Body of pancreas (tissue), 4 donors: ENCODE measurements around the gene EXOC3L2. TPM values are rescaled to one million over a fixed set of nuclear protein-coding genes. Genes with fewer than 3 reads are reported as not detected.

Experiments
- ATAC-seq: fragments of 150-250 bp; one replicate; pipeline ENCODE4 v1.9.1; 2016
- DNase-seq, 4 donors: peaks; one replicate each; pipeline ENCODE4 v3.0.0-alpha.2; 2019
- H3K27ac ChIP-seq, 4 donors: fragments of 200-600 bp; sonication (generic); 1 replicate in 3 of 4; 2 replicates in 1 of 4; pipeline versions ENCODE4 v1.5.1 to v1.6.1; 2016 to 2019; ENCODE audit warnings: mild to moderate bottlenecking in 1 of 4, mixed read lengths in 1 of 4, moderate library complexity in 1 of 4
- H3K27me3 ChIP-seq, 2 donors: fragments of 200-600 bp; sonication (generic); one replicate each; pipeline ENCODE4 v1.6.0; 2016; ENCODE audit warnings: mild to moderate bottlenecking in 1 of 2
- H3K36me3 ChIP-seq, 2 donors: fragments of 200-600 bp; sonication (generic); replicated peaks in 1 of 2; 2 replicates each; pipeline ENCODE4 v1.5.1; 2016; ENCODE audit warnings: low read depth in 2 of 2; ENCODE audit not compliant: insufficient read depth in 1 of 2
- H3K4me1 ChIP-seq: fragments of 200-600 bp; sonication (generic); one replicate; pipeline ENCODE4 v1.6.0; 2016
- H3K4me3 ChIP-seq, 2 donors: fragments of 200-600 bp; sonication (generic); 1 replicate in 1 of 2; 2 replicates in 1 of 2; pipeline ENCODE4 v1.5.1; 2016 to 2019
- H3K9me3 ChIP-seq, 3 donors: fragments of 200-600 bp; sonication (generic); 1 replicate in 2 of 3; 2 replicates in 1 of 3; pipeline ENCODE4 v1.5.1; 2016
- CTCF ChIP-seq, 7 experiments: fragments of 450-650 bp in 4 of 7; fragments of 200-600 bp in 3 of 7; sonication (generic) in 3 of 7; IDR thresholded peaks; one replicate each; pipeline ENCODE4 v1.5.1; 2016 to 2019; ENCODE audit warnings: antibody characterized with exemption in 7 of 7
- POLR2A ChIP-seq, 3 donors: fragments of 450-650 bp; IDR thresholded peaks; one replicate each; pipeline ENCODE4 v1.6.1; 2016; ENCODE audit warnings: antibody characterized with exemption in 3 of 3, mild to moderate bottlenecking in 2 of 3
- WGBS, 2 donors: methylation state at CpG; one replicate each; pipeline ENCODE4 v1.1.5; 2017; 5-methylcytosine and 5-hydroxymethylcytosine counted together
- intact Hi-C: fragments of 100-400 bp; cut with DNase I; formaldehyde crosslinking; loops from one replicate; pipeline ENCODE4 v1.15.1; 2023
- total RNA-seq, 2 donors: library from RNA; depleted of rRNA; stranded (reverse); fragments of >200 nt; gene quantifications; one replicate each; pipeline ENCODE4 v1.1.0, GENCODE V29; 2016

The EXOC3L2 gene
- total RNA-seq, 2 donors from 2014 or later = 4.2 to 6.9 TPM

- TF ChIP-seq POLR2A (IDR thresholded peaks at IDR 0.05) = no peak
- TF ChIP-seq CTCF (IDR thresholded peaks at IDR 0.05) = no peak
- ATAC-seq (no peak), DNase-seq (no peak)
- H3K4me1 ChIP-seq = peaks cover 5% of the 10 kb centered on the region
- H3K4me3 ChIP-seq = no peak overlapping the region
- WGBS, 2 donors = 85 to 93% methylated on average over 8 to 10 of the region's 10 CpGs
- no peaks in the 10 kb centered on the region for H3K9me3 ChIP-seq
- peaks cover 0 to 8% of the 10 kb centered on the region in 2 donors for H3K36me3 ChIP-seq
- no peaks in the 10 kb centered on the region for H3K27me3 ChIP-seq
- H3K27ac ChIP-seq = no peak overlapping the region
- intact Hi-C loops = no loop called here
Observed at GRCh38 chr19:45278087-45278486, 32.9 kb upstream of the EXOC3L2 start.

DNA sequence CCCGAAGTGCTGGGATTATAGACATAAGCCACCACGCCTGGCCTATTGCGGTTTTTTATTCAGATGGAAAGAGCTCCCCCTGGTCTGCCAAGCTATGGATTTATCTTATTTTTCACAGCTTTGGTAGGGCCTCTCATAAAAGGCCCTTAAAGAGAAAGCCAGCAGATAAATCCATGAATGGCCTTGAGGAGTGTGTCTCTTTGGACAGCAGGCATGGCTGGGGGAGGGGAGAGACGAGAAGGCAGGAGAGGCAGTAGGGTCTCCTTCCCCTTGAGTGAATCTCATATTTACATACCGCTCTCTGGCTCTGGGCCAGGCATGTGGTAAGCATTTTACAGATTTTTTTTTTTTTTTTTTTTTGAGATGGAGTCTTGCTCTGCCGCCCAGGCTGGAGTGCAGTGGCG, 31.1 kb upstream of the EXOC3L2 start:
- Histone ChIP-seq H3K4me1 (peaks cover 12% of the 10 kb centered on the region), H3K36me3 (peaks cover 0 to 5% of the 10 kb centered on the region in 2 donors), H3K27ac (no peak overlapping the region), H3K9me3 (no peaks in the 10 kb centered on the region), H3K27me3 (no peaks in the 10 kb centered on the region), H3K4me3 (no peak overlapping the region)
- intact Hi-C loops = no loop called here
- DNase-seq (peak in 1 of 4 donors; percentile 31), ATAC-seq (no peak)
- 71 to 74% methylated on average over 7 of the region's 7 CpGs for WGBS, 2 donors
- TF ChIP-seq CTCF (IDR thresholded peaks at IDR 0.05) (no peak), POLR2A (IDR thresholded peaks at IDR 0.05) (no peak)

GRCh38 chr19:45275370-45275971, 30.3 kb upstream of the EXOC3L2 start:
- intact Hi-C loops = no loop called here
- no peak for ATAC-seq
- no peak for TF ChIP-seq CTCF (IDR thresholded peaks at IDR 0.05)
- TF ChIP-seq POLR2A (IDR thresholded peaks at IDR 0.05) = no peak
- Histone ChIP-seq H3K4me1 (peaks cover 12% of the 10 kb centered on the region), H3K9me3 (no peaks in the 10 kb centered on the region), H3K27me3 (no peaks in the 10 kb centered on the region), H3K36me3 (peaks cover 0 to 5% of the 10 kb centered on the region in 2 donors), H3K4me3 (no peak overlapping the region), H3K27ac (no peak overlapping the region)
- 81 to 84% methylated on average over 12 of the region's 12 CpGs for WGBS, 2 donors
- DNase-seq = no peak

GRCh38 chr19:45273521-45273855, 28.3 kb upstream of the EXOC3L2 start:
- ATAC-seq (no peak), DNase-seq (no peak)
- Histone ChIP-seq H3K27me3 (no peaks in the 10 kb centered on the region), H3K4me3 (no peak overlapping the region), H3K27ac (peak overlapping the region in 2 of 4 donors; percentile 31 to 36), H3K4me1 (peaks cover 12% of the 10 kb centered on the region), H3K9me3 (no peaks in the 10 kb centered on the region), H3K36me3 (peaks cover 0 to 1% of the 10 kb centered on the region in 2 donors)
- intact Hi-C loops = no loop called here
- WGBS, 2 donors = 72 to 79% methylated on average over 14 of the region's 14 CpGs
- TF ChIP-seq CTCF (IDR thresholded peaks at IDR 0.05) (no peak), POLR2A (IDR thresholded peaks at IDR 0.05) (no peak)

DNA sequence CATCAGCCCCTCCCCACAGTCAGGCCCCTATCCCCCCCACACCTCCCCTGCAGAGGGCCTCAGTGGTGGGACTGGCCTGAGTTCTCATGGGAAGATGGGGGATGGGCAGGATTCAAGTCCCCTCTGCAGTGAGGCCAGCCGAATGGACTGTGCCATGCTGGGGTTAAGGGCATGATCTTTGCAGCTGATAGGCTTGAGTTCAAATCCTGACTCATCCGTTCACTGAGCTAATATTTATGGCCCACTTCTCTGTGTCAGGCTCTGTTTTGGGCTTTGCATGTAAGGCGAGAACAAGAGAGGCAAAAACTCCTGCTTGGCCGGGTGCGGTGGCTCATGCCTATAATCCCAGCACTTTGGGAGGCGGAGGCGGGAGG, 26.5 kb upstream of the EXOC3L2 start:
- TF ChIP-seq POLR2A (IDR thresholded peaks at IDR 0.05) = no peak
- intact Hi-C loops = no loop called here
- Histone ChIP-seq H3K9me3 (no peaks in the 10 kb centered on the region), H3K4me3 (no peak overlapping the region), H3K36me3 (peaks cover 0 to 1% of the 10 kb centered on the region in 2 donors), H3K4me1 (peaks cover 12% of the 10 kb centered on the region), H3K27ac (no peak overlapping the region), H3K27me3 (no peaks in the 10 kb centered on the region)
- DNase-seq (no peak), ATAC-seq (no peak)
- 70 to 78% methylated on average over 5 to 7 of the region's 7 CpGs for WGBS, 2 donors
